NCI-H2196 (cell line): ENCODE measurements around the gene SLC24A5.
A peak's percentile ranks its signal among the peaks of the same experiment; 100 is the strongest.

Experiments
- DNase-seq: peaks from one replicate; lab custom pipeline; 2025; ENCODE audit not compliant: unreplicated experiment; lab: John Stamatoyannopoulos, UW

SLC24A5 gene

GRCh38 chr15:48120745-48121144, at the start of gene SLC24A5:
Gene SLC24A5, plus strand, starts transcription at chr15:48120990. Its CDS starts 55 bp downstream, at chr15:48121045.
- DNase-seq = no peak

GRCh38 chr15:48072941-48073340, 47.8 kb upstream of the SLC24A5 start:
- DNase-seq = no peak

GRCh38 chr15:48073881-48074280, 46.9 kb upstream of the SLC24A5 start:
- no peak for DNase-seq

- no peak for DNase-seq
Measured at GRCh38 chr15:48076454-48076853, 44.3 kb upstream of the SLC24A5 start.

GRCh38 chr15:48077616-48078184, 43.1 kb upstream of the SLC24A5 start:
- DNase-seq = no peak

- peak; percentile 8 for DNase-seq
Measured at GRCh38 chr15:48084759-48085590, 35.8 kb upstream of the SLC24A5 start.

- no peak for DNase-seq
Measured at GRCh38 chr15:48085591-48085930, 35.2 kb upstream of the SLC24A5 start.

- DNase-seq = no peak
Measured at GRCh38 chr15:48086133-48086532, 34.7 kb upstream of the SLC24A5 start.

GRCh38 chr15:48086576-48086975, 34.2 kb upstream of the SLC24A5 start:
- DNase-seq = no peak

GRCh38 chr15:48087844-48088243, 32.9 kb upstream of the SLC24A5 start:
- no peak for DNase-seq

GRCh38 chr15:48089702-48090101, 31.1 kb upstream of the SLC24A5 start:
- peak; percentile 51 for DNase-seq

- DNase-seq = peak; percentile 51
Measured at GRCh38 chr15:48090115-48090514, 30.7 kb upstream of the SLC24A5 start.

- peak; percentile 5 for DNase-seq
Measured at GRCh38 chr15:48090666-48091065, 30.1 kb upstream of the SLC24A5 start.

GRCh38 chr15:48091522-48091921, 29.3 kb upstream of the SLC24A5 start:
- no peak for DNase-seq

- DNase-seq = no peak
Measured at GRCh38 chr15:48096355-48096786, 24.4 kb upstream of the SLC24A5 start.

GRCh38 chr15:48096813-48097212, 24.0 kb upstream of the SLC24A5 start:
- no peak for DNase-seq

GRCh38 chr15:48097264-48097663, 23.5 kb upstream of the SLC24A5 start:
- no peak for DNase-seq

- no peak for DNase-seq
Measured at GRCh38 chr15:48101376-48101961, 19.3 kb upstream of the SLC24A5 start.

GRCh38 chr15:48102167-48102566, 18.6 kb upstream of the SLC24A5 start:
- no peak for DNase-seq

GRCh38 chr15:48103647-48104046, 17.1 kb upstream of the SLC24A5 start:
- no peak for DNase-seq

GRCh38 chr15:48105936-48106335, 14.9 kb upstream of the SLC24A5 start:
- DNase-seq = no peak

GRCh38 chr15:48109212-48109611, 11.6 kb upstream of the SLC24A5 start:
- no peak for DNase-seq
